ENCODE measurements around the gene TFPI. TPM values are rescaled to one million over a fixed set of nuclear protein-coding genes. Genes with fewer than 3 reads are reported as not detected.

Gene TFPI
- total RNA-seq, 2 donors from 2014 or later: 8.8 to 23.4 TPM

DNA sequence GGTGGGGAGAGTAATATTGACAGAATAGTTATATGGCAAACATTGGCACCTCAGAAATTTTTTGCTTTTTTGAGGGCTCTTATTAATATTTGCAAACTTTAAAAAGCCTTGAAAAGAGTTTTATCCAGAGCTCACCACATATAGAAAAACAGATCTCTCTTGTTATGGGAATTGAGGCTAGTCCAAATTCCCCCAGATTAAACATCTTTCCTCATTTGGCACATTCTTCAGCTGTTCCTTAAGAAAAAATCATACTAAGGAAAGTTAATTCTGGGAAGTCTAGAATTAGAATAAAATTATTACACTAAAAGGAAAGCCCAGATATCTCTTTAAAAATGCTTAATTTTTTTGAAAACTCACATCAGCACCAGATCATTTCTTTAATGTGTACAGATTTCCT, 5.6 kb downstream of the TFPI start:
- H3K27ac ChIP-seq: no peak overlapping the region
- no peak for DNase-seq
- H3K36me3 ChIP-seq: no peaks in the 10 kb centered on the region
- no peaks in the 10 kb centered on the region for H3K9me3 ChIP-seq
- H3K9ac ChIP-seq (ENCODE audit: low read depth in 2 of 2, low read length in 2 of 2): no peak overlapping the region
- no peak overlapping the region for H3K4me3 ChIP-seq
- no peaks in the 10 kb centered on the region for H3K27me3 ChIP-seq
- intact Hi-C loops (cut with DNase I): no loop called here
- no peak for TF ChIP-seq CTCF (IDR thresholded peaks at IDR 0.05)
- H3K4me1 ChIP-seq: no peaks in the 10 kb centered on the region

DNA sequence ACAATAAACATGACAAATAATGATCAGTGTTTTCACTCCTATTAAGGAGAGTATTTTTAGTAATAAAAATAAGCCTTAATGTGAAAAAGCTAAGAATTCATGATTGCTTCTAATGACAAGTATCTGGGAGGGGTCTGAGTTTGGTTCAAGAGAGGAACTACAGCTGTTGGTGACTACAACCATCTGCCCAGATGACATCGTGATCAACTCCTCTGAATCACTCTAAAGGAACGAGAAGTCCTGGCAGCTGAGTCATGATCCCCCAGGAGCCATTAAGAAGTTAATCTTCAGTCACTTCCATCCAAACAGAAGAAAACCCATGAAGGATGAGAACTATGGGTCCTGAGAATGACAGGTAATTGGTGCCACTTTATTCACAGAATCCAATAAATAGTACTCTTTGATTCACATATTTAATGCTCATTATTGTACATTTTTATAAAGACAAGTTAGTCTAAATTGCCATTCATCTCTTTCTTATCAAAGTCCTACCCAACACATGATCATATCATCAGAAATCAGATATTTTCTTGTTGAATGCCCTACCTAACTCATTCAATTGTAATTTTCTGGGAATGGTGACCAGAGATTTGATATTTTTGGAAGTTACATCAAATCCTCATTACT, 6.8 kb downstream of the TFPI start:
- no peak for TF ChIP-seq CTCF (IDR thresholded peaks at IDR 0.05)
- Histone ChIP-seq H3K36me3 (no peaks in the 10 kb centered on the region), H3K4me3 (no peak overlapping the region), H3K4me1 (no peaks in the 10 kb centered on the region), H3K9me3 (no peaks in the 10 kb centered on the region), H3K27ac (no peak overlapping the region), H3K9ac (ENCODE audit: low read depth in 2 of 2, low read length in 2 of 2) (no peak overlapping the region), H3K27me3 (no peaks in the 10 kb centered on the region)
- intact Hi-C loops (cut with DNase I): no loop called here
- DNase-seq: peak; percentile 30

DNA sequence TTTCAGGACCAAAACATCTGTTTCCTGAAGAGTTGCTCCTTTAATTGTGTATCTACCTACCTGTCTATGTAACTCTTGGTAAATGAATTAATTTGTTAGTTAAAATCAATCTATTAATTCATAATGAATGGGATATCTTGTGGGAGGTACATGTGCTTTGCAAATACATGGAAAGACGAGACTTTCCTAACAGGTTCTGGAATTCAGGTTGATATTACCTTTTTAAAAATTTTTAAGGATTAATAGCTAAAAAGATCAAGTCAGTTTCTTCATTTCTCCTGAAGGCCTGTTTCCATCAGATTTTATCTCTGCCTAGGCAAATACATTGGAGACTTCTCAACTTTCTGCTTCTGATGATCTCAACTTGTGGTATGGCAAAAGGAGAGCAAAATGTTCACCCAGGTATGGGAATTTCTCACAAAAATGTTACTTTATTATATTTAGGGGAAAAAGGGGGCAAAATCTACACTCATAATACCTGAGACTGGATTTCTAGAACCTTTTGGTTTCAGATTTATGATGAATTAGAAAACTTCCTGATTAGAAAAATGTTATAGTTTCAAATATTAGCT, 7.4 kb downstream of the TFPI start:
- intact Hi-C loops (cut with DNase I): no loop called here
- Histone ChIP-seq H3K9ac (ENCODE audit: low read depth in 2 of 2, low read length in 2 of 2) (no peak overlapping the region), H3K4me3 (no peak overlapping the region), H3K27me3 (no peaks in the 10 kb centered on the region), H3K4me1 (no peaks in the 10 kb centered on the region), H3K27ac (no peak overlapping the region), H3K36me3 (no peaks in the 10 kb centered on the region), H3K9me3 (no peaks in the 10 kb centered on the region)
- no peak for DNase-seq
- no peak for TF ChIP-seq CTCF (IDR thresholded peaks at IDR 0.05)

GRCh38 chr2:187545238-187545751, 8.9 kb downstream of the TFPI start:
- Histone ChIP-seq H3K9me3 (no peaks in the 10 kb centered on the region), H3K27ac (no peak overlapping the region), H3K9ac (ENCODE audit: low read depth in 2 of 2, low read length in 2 of 2) (no peak overlapping the region), H3K4me3 (no peak overlapping the region), H3K27me3 (no peaks in the 10 kb centered on the region), H3K36me3 (no peaks in the 10 kb centered on the region), H3K4me1 (no peaks in the 10 kb centered on the region)
- intact Hi-C loops (cut with DNase I): no loop called here
- TF ChIP-seq CTCF (IDR thresholded peaks at IDR 0.05): no peak
- no peak for DNase-seq

- no peak overlapping the region for H3K9ac ChIP-seq (ENCODE audit: low read depth in 2 of 2, low read length in 2 of 2)
- no peak for DNase-seq
- H3K27me3 ChIP-seq: no peaks in the 10 kb centered on the region
- no peaks in the 10 kb centered on the region for H3K36me3 ChIP-seq
- no peaks in the 10 kb centered on the region for H3K4me1 ChIP-seq
- no peak overlapping the region for H3K4me3 ChIP-seq
- intact Hi-C loops (cut with DNase I): no loop called here
- H3K9me3 ChIP-seq: no peaks in the 10 kb centered on the region
- no peak for TF ChIP-seq CTCF (IDR thresholded peaks at IDR 0.05)
- no peak overlapping the region for H3K27ac ChIP-seq
Measured at GRCh38 chr2:187544371-187545080, 9.7 kb downstream of the TFPI start.
